SW480 (cell line): ENCODE results near the gene DCDC2C.
"Not testable (repeated sequence)": the region's sequence is repeated elsewhere in the genome, so short reads cannot be mapped to it uniquely, and the experiment has no call there.

Experiments used
- DNase-seq: peaks from one replicate; pipeline ENCODE4 v3.0.0-alpha.2; 2016; ENCODE audit warnings: low spot score

Gene DCDC2C

GRCh38 chr2:3771576-3771975, 68.2 kb downstream of the DCDC2C start:
- DNase-seq, result no peak

- DNase-seq, result no peak
These were observed 71.0 kb downstream of the DCDC2C start for GRCh38 chr2:3774336-3774735.

GRCh38 chr2:3776311-3776710, 72.9 kb downstream of the DCDC2C start:
- DNase-seq, result no peak

GRCh38 chr2:3777966-3778365, 74.6 kb downstream of the DCDC2C start:
- no peak for DNase-seq

- DNase-seq, result no peak
These were observed 75.6 kb downstream of the DCDC2C start for GRCh38 chr2:3778851-3779495.

GRCh38 chr2:3779496-3780049, 76.2 kb downstream of the DCDC2C start:
- no peak for DNase-seq

- peak; percentile 77 for DNase-seq
These were observed 77.4 kb downstream of the DCDC2C start for GRCh38 chr2:3780477-3781402.

- DNase-seq, result no peak
These were observed 81.4 kb downstream of the DCDC2C start for GRCh38 chr2:3784731-3785130.

- no peak for DNase-seq
These were observed 82.0 kb downstream of the DCDC2C start for GRCh38 chr2:3785220-3785889.

GRCh38 chr2:3785890-3786273, 82.5 kb downstream of the DCDC2C start:
- DNase-seq, result no peak

- DNase-seq, result no peak
These were observed 84.4 kb downstream of the DCDC2C start for GRCh38 chr2:3787768-3788167.

- no peak for DNase-seq
These were observed 85.9 kb downstream of the DCDC2C start for GRCh38 chr2:3789256-3789655.

- DNase-seq, result no peak
These were observed 89.9 kb downstream of the DCDC2C start for GRCh38 chr2:3793249-3793648.

GRCh38 chr2:3801506-3801905, 98.1 kb downstream of the DCDC2C start:
- no peak for DNase-seq

GRCh38 chr2:3805201-3805939, 102.0 kb downstream of the DCDC2C start:
- peak; percentile 59 for DNase-seq

GRCh38 chr2:3806168-3806567, 102.8 kb downstream of the DCDC2C start:
- no peak for DNase-seq

- no peak for DNase-seq
These were observed 103.4 kb downstream of the DCDC2C start for GRCh38 chr2:3806730-3807129.

GRCh38 chr2:3807853-3808252, 104.5 kb downstream of the DCDC2C start:
- no peak for DNase-seq

GRCh38 chr2:3814706-3815245, 111.4 kb downstream of the DCDC2C start:
- DNase-seq, result no peak

GRCh38 chr2:3817144-3817543, 113.8 kb downstream of the DCDC2C start:
- not testable (repeated sequence) for DNase-seq

GRCh38 chr2:3823748-3824147, 120.4 kb downstream of the DCDC2C start:
- no peak for DNase-seq
